ENCODE results near the gene ZNF614.
A peak's percentile ranks its signal among the peaks of the same experiment; 100 is the strongest.

Gene ZNF614

DNA sequence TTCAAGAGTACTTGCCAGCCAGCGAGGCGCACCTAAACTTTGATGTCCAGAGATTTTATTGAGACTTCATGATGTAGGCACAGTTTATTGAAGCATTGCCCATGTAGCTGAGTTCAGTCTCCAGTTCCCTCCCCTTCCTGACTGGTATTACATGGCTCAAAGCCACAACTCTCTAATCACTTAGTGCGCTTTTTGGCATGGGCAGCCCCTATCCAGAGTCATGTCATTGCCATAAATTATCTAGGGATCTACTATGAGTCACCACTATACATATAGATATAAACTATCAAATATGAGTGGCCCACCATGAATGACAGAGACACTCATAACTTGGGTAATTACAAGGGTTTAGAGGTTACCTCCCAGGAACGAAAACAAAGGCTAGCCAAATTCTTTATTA lies 7.7 kb downstream of the ZNF614 start:
- POLR2A ChIA-PET (ENCODE audit: low non-redundant PET), result no interaction called here
- TF ChIP-seq, protein P1, sequence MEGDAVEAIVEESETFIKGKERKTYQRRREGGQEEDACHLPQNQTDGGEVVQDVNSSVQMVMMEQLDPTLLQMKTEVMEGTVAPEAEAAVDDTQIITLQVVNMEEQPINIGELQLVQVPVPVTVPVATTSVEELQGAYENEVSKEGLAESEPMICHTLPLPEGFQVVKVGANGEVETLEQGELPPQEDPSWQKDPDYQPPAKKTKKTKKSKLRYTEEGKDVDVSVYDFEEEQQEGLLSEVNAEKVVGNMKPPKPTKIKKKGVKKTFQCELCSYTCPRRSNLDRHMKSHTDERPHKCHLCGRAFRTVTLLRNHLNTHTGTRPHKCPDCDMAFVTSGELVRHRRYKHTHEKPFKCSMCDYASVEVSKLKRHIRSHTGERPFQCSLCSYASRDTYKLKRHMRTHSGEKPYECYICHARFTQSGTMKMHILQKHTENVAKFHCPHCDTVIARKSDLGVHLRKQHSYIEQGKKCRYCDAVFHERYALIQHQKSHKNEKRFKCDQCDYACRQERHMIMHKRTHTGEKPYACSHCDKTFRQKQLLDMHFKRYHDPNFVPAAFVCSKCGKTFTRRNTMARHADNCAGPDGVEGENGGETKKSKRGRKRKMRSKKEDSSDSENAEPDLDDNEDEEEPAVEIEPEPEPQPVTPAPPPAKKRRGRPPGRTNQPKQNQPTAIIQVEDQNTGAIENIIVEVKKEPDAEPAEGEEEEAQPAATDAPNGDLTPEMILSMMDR (conservative IDR thresholded peaks at IDR 0.05; ENCODE audit: low read depth), result no peak
- H3K27ac ChIP-seq, result no peak overlapping the region
- no peak for DNase-seq (ENCODE audit: low spot score)
- CTCF ChIA-PET, result no interaction called here

DNA sequence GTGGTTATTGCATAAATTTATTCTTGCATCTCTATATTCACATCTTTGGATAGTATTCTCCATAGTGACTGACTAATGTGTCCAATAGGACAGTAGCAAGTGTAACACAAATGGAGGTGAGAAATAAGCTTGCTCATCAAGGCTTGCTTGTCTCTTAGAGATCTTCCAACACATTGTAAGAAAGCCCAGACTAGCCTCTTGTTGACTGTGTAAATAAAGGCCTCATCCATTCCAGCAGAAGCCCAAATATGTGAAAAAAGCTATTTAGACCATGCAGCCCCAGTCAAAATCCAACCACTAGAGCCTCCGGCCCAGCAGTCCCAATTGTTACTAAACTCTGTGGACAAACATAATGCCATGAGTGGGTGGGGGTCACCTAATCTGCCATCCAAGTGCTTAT lies 17.5 kb downstream of the ZNF614 start:
- no peak overlapping the region for H3K27ac ChIP-seq
- TF ChIP-seq, protein P1 (conservative IDR thresholded peaks at IDR 0.05; ENCODE audit: low read depth), result no peak
- no peak for DNase-seq (ENCODE audit: low spot score)
- POLR2A ChIA-PET (ENCODE audit: low non-redundant PET), result no interaction called here
- CTCF ChIA-PET, result no interaction called here

DNA sequence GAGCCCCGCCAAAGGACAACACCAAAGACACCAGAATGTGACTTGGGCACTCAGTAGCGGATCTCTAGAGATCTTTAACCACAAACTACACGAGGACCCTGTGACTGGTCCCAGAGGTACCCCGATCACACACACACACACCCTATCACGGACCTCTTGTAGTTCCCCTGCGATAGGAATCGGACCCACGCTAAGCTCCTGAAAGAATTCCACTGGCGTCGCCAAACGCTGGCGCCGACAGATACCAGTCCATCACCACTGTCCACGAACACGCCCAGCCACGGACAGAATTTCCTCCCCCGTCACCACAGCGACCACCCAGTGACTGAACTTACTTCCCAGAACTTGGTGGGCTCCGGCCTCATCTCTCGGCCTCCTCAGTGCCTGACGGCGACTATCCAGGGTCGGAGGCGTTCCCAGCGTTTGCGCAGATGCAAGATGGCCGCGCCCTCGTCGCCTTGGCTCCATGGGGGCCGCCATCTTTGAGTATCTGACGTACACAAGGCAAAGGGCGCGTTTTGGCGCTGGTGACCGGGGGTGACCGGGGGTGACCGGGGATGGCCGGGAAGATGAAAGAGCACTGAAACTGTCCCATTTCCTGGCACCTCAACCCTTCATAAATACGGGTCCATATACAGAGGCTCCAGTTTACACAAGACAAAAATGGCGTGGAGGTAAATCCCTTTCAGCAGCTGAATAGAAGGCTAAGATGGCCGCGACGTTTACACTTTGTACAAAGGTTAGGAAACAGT lies 20.2 kb downstream of the ZNF614 start, which contains the start of gene ZNF615:
Gene ZNF615 (minus strand): TSS at position 406 of the 752 bp plus-strand sequence. CDS start 4,500 bp downstream, outside the sequence.
- POLR2A ChIA-PET (ENCODE audit: low non-redundant PET), result no interaction called here
- CTCF ChIA-PET, result no interaction called here
- TF ChIP-seq, protein P1 (conservative IDR thresholded peaks at IDR 0.05; ENCODE audit: low read depth), result no peak
- DNase-seq (ENCODE audit: low spot score), result peak; percentile 70
- H3K27ac ChIP-seq, result peak within 1 kb of the TSS; percentile 62

DNA sequence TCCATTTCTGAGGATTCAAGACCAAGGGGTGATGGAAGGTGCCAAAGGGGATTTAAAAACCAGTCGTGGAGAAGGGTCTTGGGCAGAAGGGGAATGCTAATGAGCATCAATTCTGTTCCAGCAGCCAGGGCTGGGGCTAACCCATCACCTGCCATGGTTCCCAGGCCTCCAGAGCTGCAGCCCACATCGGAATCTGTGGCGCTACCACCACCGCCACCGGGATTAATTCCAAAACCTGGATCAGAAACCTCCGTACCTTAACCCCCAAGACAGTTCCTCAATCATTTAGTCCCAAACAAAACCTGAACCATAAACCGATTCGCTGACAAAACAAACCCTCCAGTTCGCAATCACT lies 20.8 kb downstream of the ZNF614 start:
- TF ChIP-seq, protein P1 (conservative IDR thresholded peaks at IDR 0.05; ENCODE audit: low read depth), result no peak
- ChIA-PET CTCF (no interaction called here), POLR2A (ENCODE audit: low non-redundant PET) (no interaction called here)
- peak overlapping the region; percentile 62 for H3K27ac ChIP-seq
- DNase-seq (ENCODE audit: low spot score), result peak; percentile 12

DNA sequence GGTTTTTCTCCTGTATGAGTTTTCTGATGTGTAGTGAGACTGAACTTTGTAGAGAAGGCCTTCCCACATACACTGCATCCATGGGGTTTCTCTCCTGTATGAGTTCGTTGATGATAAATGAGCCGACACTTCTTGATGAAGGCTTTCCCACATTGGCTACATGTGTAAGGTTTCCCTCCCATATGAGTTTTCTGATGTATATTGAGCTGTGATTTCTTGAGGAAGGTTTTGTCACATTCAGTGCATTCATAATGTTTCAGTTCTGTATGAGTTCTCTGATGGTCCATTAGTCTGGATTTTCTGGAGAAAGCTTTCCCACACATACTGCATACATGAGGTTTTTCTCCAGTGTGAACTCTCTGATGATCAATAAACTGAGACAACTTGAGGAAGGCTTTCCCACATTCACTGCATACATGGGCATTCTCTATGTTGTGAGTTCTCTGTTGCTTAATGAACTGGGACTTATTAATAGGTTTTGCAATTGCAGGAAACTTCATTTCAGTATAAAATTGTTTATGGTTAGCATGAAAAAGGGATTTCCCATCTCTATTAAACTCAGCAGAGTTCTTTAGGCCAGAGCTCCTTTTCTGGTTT lies 34.0 kb downstream of the ZNF614 start:
- TF ChIP-seq, protein P1 (conservative IDR thresholded peaks at IDR 0.05; ENCODE audit: low read depth), result no peak
- CTCF ChIA-PET, result interaction anchor here (0.5 kb wide), 1 partner anchor 216 kb away, joined by 3 read pairs; no protein-coding TSS in a partner anchor
- no peak for DNase-seq (ENCODE audit: low spot score)
- H3K27ac ChIP-seq, result no peak overlapping the region
- POLR2A ChIA-PET (ENCODE audit: low non-redundant PET), result no interaction called here

DNA sequence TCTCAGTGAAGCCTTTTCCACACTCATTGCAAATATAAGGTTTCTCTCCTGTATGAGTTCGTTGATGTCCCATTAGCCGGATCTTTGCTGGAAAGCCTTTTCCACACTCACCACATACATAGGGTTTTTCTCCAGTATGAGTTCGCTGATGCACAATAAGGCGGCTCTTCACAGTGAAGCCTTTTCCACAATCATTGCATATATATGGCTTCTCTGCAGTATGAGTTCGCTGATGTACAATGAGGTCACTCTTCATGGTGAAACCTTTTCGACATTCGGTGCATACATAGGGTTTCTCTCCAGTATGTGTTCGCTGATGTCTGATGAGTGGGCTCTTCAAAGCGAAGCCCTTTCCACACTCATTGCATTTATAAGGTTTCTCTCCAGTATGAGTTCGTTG lies 34.8 kb downstream of the ZNF614 start:
- TF ChIP-seq, protein P1 (conservative IDR thresholded peaks at IDR 0.05; ENCODE audit: low read depth), result no peak
- CTCF ChIA-PET, result no interaction called here
- DNase-seq (ENCODE audit: low spot score), result no peak
- POLR2A ChIA-PET (ENCODE audit: low non-redundant PET), result no interaction called here
- no peak overlapping the region for H3K27ac ChIP-seq

Data from RWPE1 (cell line).